WTC11 (cell line): Measurements from ENCODE around the gene KCNE2. TPM values are rescaled to one million over a fixed set of nuclear protein-coding genes. Genes with fewer than 3 reads are reported as not detected.

ENCODE experiments used
- ATAC-seq: fragments of 200-7000 bp; cut with Tn5 transposase; 2 replicates; pipeline ENCODE4 v1.10.0; 2021; ENCODE audit warnings: mild to moderate bottlenecking, moderate library complexity
- CTCF ChIA-PET: fragments of 300-600 bp; sonication (Branson Sonifier 250); formaldehyde crosslinking; loops from one replicate; lab custom pipeline; 2021; ENCODE audit warnings: antibody characterized with exemption; lab: Charles Lee
- POLR2A ChIA-PET: fragments of 350-600 bp; sonication (Branson Sonifier 250); formaldehyde crosslinking; loops from one replicate; lab custom pipeline; 2021; ENCODE audit warnings: antibody characterized with exemption; lab: Charles Lee
- DNase-seq: peaks from one replicate; pipeline ENCODE4 v3.0.0; 2021; ENCODE audit warnings: low spot score
- H3K27ac Mint-ChIP-seq: 2 replicates; pipeline ENCODE4 v1.8.0; 2021; ENCODE audit warnings: mixed read lengths
- H3K27me3 Mint-ChIP-seq: 2 replicates; pipeline ENCODE4 v1.8.0; 2021; ENCODE audit warnings: low read depth, mild to moderate bottlenecking, moderate library complexity, mixed read lengths
- H3K36me3 Mint-ChIP-seq: 2 replicates; pipeline ENCODE4 v1.8.0; 2021; ENCODE audit warnings: mixed read lengths
- H3K4me1 Mint-ChIP-seq: 2 replicates; pipeline ENCODE4 v1.8.0; 2022; ENCODE audit warnings: mixed read lengths
- H3K4me3 Mint-ChIP-seq: 2 replicates; pipeline ENCODE4 v1.8.0; 2021; ENCODE audit warnings: mild to moderate bottlenecking, moderate library complexity, mixed read lengths
- H3K9me3 Mint-ChIP-seq: 2 replicates; pipeline ENCODE4 v1.8.0; 2021; ENCODE audit warnings: mixed read lengths
- AFF4 ChIP-seq: sonication (generic); formaldehyde crosslinking; IDR thresholded peaks from 2 replicates; pipeline ENCODE4 v1.8.1; 2023; ENCODE audit warnings: mild to moderate bottlenecking, missing genetic modification reagents, borderline replicate concordance
- ETV6 ChIP-seq: sonication (generic); formaldehyde crosslinking; IDR thresholded peaks from 2 replicates; pipeline ENCODE4 v1.8.1; 2022; ENCODE audit warnings: mild to moderate bottlenecking, missing genetic modification reagents
- FOXJ3 ChIP-seq: sonication (generic); formaldehyde crosslinking; IDR thresholded peaks from 2 replicates; pipeline ENCODE4 v1.9.0; 2021; ENCODE audit warnings: missing genetic modification reagents, mild to moderate bottlenecking, borderline replicate concordance
- FOXK1 ChIP-seq: sonication (generic); formaldehyde crosslinking; IDR thresholded peaks from 2 replicates; pipeline ENCODE4 v1.8.0; 2022; ENCODE audit warnings: mild to moderate bottlenecking, moderate library complexity, missing genetic modification reagents
- HMGA2 ChIP-seq: fragments of 250-450 bp; sonication (Bioruptor Pico); IDR thresholded peaks from 2 replicates; pipeline ENCODE4 v1.4.0; 2021; ENCODE audit warnings: mild to moderate bottlenecking, moderate library complexity
- MXD4 ChIP-seq: fragments of 250-450 bp; sonication (Bioruptor Pico); IDR thresholded peaks from 2 replicates; pipeline ENCODE4 v1.8.0; 2021; ENCODE audit warnings: mild to moderate bottlenecking, moderate library complexity, borderline replicate concordance
- MYBL2 ChIP-seq: sonication (generic); formaldehyde crosslinking; IDR thresholded peaks from 2 replicates; pipeline ENCODE4 v1.8.1; 2023; ENCODE audit warnings: mild to moderate bottlenecking, moderate library complexity, missing genetic modification reagents
- NFE2L1 ChIP-seq: sonication (generic); formaldehyde crosslinking; IDR thresholded peaks from 2 replicates; pipeline ENCODE4 v1.8.1; 2023; ENCODE audit warnings: missing genetic modification reagents
- NFYB ChIP-seq: sonication (generic); formaldehyde crosslinking; conservative IDR thresholded peaks from 2 replicates; pipeline ENCODE4 v1.8.0; 2022; ENCODE audit warnings: low read depth, missing genetic modification reagents
- OVOL2 ChIP-seq: fragments of 250-450 bp; sonication (Bioruptor Pico); IDR thresholded peaks from 2 replicates; pipeline ENCODE4 v1.9.0; 2021; ENCODE audit warnings: mild to moderate bottlenecking, borderline replicate concordance
- RORB ChIP-seq: fragments of 250-450 bp; sonication (Bioruptor Pico); IDR thresholded peaks from 2 replicates; pipeline ENCODE4 v1.9.0; 2021; ENCODE audit warnings: mild to moderate bottlenecking
- SP1 ChIP-seq: sonication (generic); formaldehyde crosslinking; conservative IDR thresholded peaks from 2 replicates; pipeline ENCODE4 v1.8.1; 2022; ENCODE audit warnings: missing genetic modification reagents
- TCF7 ChIP-seq: sonication (generic); formaldehyde crosslinking; IDR thresholded peaks from 2 replicates; pipeline ENCODE4 v1.8.0; 2022; ENCODE audit warnings: mild to moderate bottlenecking, low read depth, missing genetic modification reagents, moderate library complexity
- ZBTB43 ChIP-seq: sonication (generic); formaldehyde crosslinking; IDR thresholded peaks from 2 replicates; pipeline ENCODE4 v1.8.1; 2023; ENCODE audit warnings: mild to moderate bottlenecking, missing genetic modification reagents
- ZNF425 ChIP-seq: fragments of 250-450 bp; sonication (Bioruptor Pico); conservative IDR thresholded peaks from 2 replicates; pipeline ENCODE4 v1.9.0; 2021; ENCODE audit warnings: mild to moderate bottlenecking
- total RNA-seq: library from RNA; stranded (reverse); gene quantifications from 3 replicates; pipeline ENCODE4 v1.2.3, GENCODE V29; 2021
- TF ChIP-seq, protein P1 (sequence below): sonication (generic); formaldehyde crosslinking; IDR thresholded peaks from 2 replicates; pipeline ENCODE4 v1.8.0; 2023; ENCODE audit warnings: missing genetic modification reagents
- TF ChIP-seq, protein P2 (sequence below): sonication (generic); formaldehyde crosslinking; IDR thresholded peaks from 2 replicates; pipeline ENCODE4 v1.8.0; 2022; ENCODE audit warnings: mild to moderate bottlenecking, missing genetic modification reagents
- TF ChIP-seq, protein P3 (sequence below): fragments of 250-450 bp; sonication (Bioruptor Pico); IDR thresholded peaks from 2 replicates; pipeline ENCODE4 v1.9.0; 2021; ENCODE audit warnings: moderate library complexity, mild to moderate bottlenecking, inconsistent platforms, borderline replicate concordance
- TF ChIP-seq, protein P4 (sequence below): sonication (generic); formaldehyde crosslinking; IDR thresholded peaks from 2 replicates; pipeline ENCODE4 v1.8.1; 2022; ENCODE audit warnings: mild to moderate bottlenecking, missing genetic modification reagents, moderate library complexity, borderline replicate concordance

The KCNE2 gene
- total RNA-seq, 1 experiment from 2014 or later, result 0.44 TPM

GRCh38 chr21:34330055-34330454 lies 33.8 kb upstream of the KCNE2 start (continued):
- TF ChIP-seq AFF4 (CRISPR knock-in tag) (no peak), ZNF425 (CRISPR knock-in tag) (no peak), HMGA2 (CRISPR knock-in tag) (no peak), NFE2L1 (CRISPR knock-in tag) (no peak), MXD4 (CRISPR knock-in tag) (no peak), RORB (no peak), FOXJ3 (CRISPR knock-in tag) (no peak)

DNA sequence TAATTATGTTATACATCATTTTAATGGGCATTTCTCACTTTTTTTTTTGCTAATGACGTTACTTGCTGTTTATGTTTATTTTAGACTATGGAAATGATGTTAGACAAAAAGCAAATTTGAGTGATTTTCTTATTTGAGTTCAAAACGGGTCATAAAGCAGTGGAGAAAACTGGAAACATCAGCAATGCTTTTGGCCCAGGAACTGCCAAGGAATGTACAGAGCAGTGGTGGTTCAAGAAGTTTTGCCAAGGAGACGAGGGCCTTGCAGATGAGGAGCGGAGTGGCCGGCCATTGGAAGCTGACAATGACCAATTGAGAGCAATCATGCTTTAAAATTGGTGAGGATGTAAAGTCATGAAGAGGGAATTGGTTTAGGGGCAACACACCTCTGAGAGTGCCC lies 32.1 kb upstream of the KCNE2 start:
- Mint-ChIP-seq H3K9me3 (peaks cover 23% of the 10 kb centered on the region), H3K4me3 (no peak overlapping the region), H3K36me3 (peaks cover 10% of the 10 kb centered on the region), H3K4me1 (0 out of 2 replicates have a peak, but pooled peaks cover 3% of the 10 kb centered on the region), H3K27ac (no peak overlapping the region), H3K27me3 (no peaks in the 10 kb centered on the region; the same call in 1 of the 2 replicates)
- DNase-seq (no peak), ATAC-seq (no peak)
- POLR2A ChIA-PET, result no interaction called here
- TF ChIP-seq NFYB (CRISPR knock-in tag), result no peak
- no peak for TF ChIP-seq OVOL2 (CRISPR knock-in tag)
- TF ChIP-seq MXD4 (CRISPR knock-in tag), result no peak
- TF ChIP-seq ZBTB43 (CRISPR knock-in tag), result no peak
- TF ChIP-seq, protein P1, sequence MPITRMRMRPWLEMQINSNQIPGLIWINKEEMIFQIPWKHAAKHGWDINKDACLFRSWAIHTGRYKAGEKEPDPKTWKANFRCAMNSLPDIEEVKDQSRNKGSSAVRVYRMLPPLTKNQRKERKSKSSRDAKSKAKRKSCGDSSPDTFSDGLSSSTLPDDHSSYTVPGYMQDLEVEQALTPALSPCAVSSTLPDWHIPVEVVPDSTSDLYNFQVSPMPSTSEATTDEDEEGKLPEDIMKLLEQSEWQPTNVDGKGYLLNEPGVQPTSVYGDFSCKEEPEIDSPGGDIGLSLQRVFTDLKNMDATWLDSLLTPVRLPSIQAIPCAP (CRISPR knock-in tag), result no peak
- TF ChIP-seq, protein P2, sequence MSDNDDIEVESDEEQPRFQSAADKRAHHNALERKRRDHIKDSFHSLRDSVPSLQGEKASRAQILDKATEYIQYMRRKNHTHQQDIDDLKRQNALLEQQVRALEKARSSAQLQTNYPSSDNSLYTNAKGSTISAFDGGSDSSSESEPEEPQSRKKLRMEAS, result no peak
- no peak for TF ChIP-seq HMGA2 (CRISPR knock-in tag)
- TF ChIP-seq, protein P3, sequence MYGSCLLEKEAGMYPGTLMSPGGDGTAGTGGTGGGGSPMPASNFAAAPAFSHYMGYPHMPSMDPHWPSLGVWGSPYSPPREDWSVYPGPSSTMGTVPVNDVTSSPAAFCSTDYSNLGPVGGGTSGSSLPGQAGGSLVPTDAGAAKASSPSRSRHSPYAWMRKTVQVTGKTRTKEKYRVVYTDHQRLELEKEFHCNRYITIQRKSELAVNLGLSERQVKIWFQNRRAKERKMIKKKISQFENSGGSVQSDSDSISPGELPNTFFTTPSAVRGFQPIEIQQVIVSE, result no peak
- no peak for TF ChIP-seq SP1 (CRISPR knock-in tag)
- no peak for TF ChIP-seq FOXK1
- no peak for TF ChIP-seq TCF7 (CRISPR knock-in tag)
- TF ChIP-seq ETV6 (CRISPR knock-in tag), result no peak
- TF ChIP-seq, protein P4, sequence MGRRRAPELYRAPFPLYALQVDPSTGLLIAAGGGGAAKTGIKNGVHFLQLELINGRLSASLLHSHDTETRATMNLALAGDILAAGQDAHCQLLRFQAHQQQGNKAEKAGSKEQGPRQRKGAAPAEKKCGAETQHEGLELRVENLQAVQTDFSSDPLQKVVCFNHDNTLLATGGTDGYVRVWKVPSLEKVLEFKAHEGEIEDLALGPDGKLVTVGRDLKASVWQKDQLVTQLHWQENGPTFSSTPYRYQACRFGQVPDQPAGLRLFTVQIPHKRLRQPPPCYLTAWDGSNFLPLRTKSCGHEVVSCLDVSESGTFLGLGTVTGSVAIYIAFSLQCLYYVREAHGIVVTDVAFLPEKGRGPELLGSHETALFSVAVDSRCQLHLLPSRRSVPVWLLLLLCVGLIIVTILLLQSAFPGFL (CRISPR knock-in tag), result no peak
- TF ChIP-seq MYBL2 (CRISPR knock-in tag), result no peak
- CTCF ChIA-PET, result interaction anchor here (1.0 to 1.5 kb wide), 2 partner anchors 16 to 407 kb away, joined by 3 read pairs; no protein-coding TSS in a partner anchor
